Bone marrow (tissue), 2 donors: ENCODE data around the gene CD48.

Experiments
- DNase-seq, 2 donors: peaks; one replicate each; lab custom pipeline; 2025; lab: John Stamatoyannopoulos, UW

Gene CD48

GRCh38 chr1:160676869-160677597, 34.6 kb downstream of the CD48 start:
- no peak for DNase-seq

- DNase-seq, result peak; percentile 14 to 70
Measured at GRCh38 chr1:160675641-160676410, 35.8 kb downstream of the CD48 start.

- no peak for DNase-seq
Measured at GRCh38 chr1:160674415-160674814, 37.2 kb downstream of the CD48 start.

- peak in 1 of 2 donors; percentile 52 for DNase-seq
Measured at GRCh38 chr1:160672789-160673695, 38.6 kb downstream of the CD48 start.

GRCh38 chr1:160671603-160672517, 39.8 kb downstream of the CD48 start:
- no peak for DNase-seq

- no peak for DNase-seq
Measured at GRCh38 chr1:160670701-160671100, 40.9 kb downstream of the CD48 start.

GRCh38 chr1:160669802-160670201, 41.8 kb downstream of the CD48 start:
- no peak for DNase-seq

GRCh38 chr1:160669276-160669675, 42.3 kb downstream of the CD48 start:
- no peak for DNase-seq

- no peak for DNase-seq
Measured at GRCh38 chr1:160667896-160668295, 43.7 kb downstream of the CD48 start.

- no peak for DNase-seq
Measured at GRCh38 chr1:160666079-160666442, 45.6 kb downstream of the CD48 start.

- DNase-seq, result peak in 1 of 2 donors; percentile 40
Measured at GRCh38 chr1:160665330-160666078, 46.1 kb downstream of the CD48 start.

GRCh38 chr1:160664573-160665051, 47.0 kb downstream of the CD48 start:
- no peak for DNase-seq

- DNase-seq, result no peak
Measured at GRCh38 chr1:160662910-160663309, 48.7 kb downstream of the CD48 start.

GRCh38 chr1:160659566-160659965, 52.1 kb downstream of the CD48 start:
- no peak for DNase-seq

GRCh38 chr1:160658814-160659193, 52.8 kb downstream of the CD48 start:
- DNase-seq, result no peak

GRCh38 chr1:160658162-160658813, 53.3 kb downstream of the CD48 start:
- DNase-seq, result no peak

- peak in 1 of 2 donors; percentile 36 for DNase-seq
Measured at GRCh38 chr1:160657250-160657781, 54.3 kb downstream of the CD48 start.

GRCh38 chr1:160656737-160657136, 54.9 kb downstream of the CD48 start:
- no peak for DNase-seq

- no peak for DNase-seq
Measured at GRCh38 chr1:160653620-160654016, 58.0 kb downstream of the CD48 start.
